GM21360 (cell line): ENCODE data around the gene CCDC12.

Experiments
- ATAC-seq: cut with Tn5 transposase; IDR thresholded peaks from one replicate; pipeline ENCODE4 v1.9.1; 2021; ENCODE audit warnings: mild to moderate bottlenecking, moderate library complexity; ENCODE audit not compliant: unreplicated experiment

CCDC12 gene

DNA sequence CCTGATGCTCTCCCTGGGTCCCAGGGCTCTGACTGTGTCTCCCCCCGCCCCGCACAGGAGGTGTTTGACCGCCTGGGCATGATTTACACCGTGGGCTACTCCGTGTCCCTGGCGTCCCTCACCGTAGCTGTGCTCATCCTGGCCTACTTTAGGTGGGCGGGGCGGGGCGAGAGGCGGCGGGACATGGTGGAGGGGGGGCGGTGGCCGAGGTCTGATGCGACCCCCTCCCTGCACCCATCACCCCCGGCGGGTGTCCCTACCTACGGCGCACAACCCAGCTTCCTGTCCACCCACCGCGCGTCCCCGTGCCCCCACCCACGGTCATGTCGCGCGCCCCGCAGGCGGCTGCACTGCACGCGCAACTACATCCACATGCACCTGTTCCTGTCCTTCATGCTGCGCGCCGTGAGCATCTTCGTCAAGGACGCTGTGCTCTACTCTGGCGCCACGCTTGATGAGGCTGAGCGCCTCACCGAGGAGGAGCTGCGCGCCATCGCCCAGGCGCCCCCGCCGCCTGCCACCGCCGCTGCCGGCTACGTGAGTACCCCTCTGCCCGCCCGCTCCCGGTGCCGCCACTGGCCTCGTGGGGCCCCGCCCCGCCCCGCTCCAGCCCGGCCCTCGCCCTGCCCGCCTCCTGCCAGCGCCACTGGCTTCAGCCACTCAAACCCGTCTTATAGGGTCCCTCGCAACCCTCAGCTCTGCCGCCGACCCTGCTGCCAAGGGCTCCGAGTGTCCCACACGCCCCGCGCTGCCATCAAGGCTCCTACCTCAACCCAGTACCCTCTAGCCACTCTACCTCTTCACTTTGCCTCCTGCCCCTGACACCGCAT, 78.0 kb downstream of the CCDC12 start:
- no peak for ATAC-seq

DNA sequence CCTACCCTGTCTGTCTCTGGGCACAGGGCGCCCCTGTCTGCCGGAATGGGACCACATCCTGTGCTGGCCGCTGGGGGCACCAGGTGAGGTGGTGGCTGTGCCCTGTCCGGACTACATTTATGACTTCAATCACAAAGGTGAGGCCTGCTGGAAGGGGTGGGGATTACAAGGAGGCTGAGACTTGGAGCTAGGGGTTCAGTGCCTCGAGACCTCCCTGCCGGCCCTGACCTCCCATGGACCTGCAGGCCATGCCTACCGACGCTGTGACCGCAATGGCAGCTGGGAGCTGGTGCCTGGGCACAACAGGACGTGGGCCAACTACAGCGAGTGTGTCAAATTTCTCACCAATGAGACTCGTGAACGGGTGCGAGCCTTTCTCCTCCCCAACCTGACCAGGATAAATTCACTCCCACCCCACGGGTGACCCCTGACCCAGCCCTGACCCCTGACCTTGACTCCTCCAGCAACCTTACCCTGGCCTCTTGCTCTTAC, 78.7 kb downstream of the CCDC12 start:
- no peak for ATAC-seq

DNA sequence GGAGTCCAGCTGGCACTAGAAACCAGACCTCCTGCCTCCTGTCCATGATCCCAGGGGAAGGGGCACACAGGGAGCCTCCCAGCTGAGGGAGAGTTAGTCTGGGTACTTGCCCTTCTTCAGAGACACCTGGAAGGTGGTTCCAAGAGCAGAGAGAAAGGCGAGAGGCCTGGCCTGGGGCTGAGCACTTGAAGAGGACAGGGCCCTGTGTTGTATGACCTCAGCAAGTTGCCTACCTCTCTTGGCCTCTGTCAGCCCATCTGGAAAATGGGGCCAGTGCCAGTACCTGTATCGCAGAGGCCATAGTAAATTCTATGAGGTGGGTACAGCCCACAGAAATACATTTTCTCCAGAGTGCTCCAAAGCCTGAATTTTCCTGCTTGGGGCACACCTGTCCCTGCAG, 79.5 kb downstream of the CCDC12 start:
- ATAC-seq: no peak

DNA sequence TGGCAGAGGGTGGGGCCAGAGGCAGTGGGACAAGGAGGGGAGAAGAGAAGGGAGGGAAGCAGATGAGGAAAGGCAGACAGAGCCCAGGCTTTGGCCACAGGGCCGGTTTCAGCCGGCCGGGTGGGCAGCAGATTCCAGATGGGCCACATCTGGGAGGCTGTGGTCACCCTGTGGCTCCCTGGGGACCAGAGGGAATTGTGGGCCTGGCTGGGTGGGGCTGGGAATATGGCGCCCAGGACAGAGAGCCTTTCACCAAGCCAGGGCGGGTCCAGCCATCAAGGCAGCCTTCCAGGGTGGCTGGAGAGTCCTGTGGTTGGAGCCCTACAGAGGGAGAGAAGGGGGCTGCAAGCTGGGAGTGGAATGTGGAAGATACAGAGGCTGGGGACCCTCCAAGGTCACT, 80.2 kb downstream of the CCDC12 start:
- ATAC-seq: no peak

DNA sequence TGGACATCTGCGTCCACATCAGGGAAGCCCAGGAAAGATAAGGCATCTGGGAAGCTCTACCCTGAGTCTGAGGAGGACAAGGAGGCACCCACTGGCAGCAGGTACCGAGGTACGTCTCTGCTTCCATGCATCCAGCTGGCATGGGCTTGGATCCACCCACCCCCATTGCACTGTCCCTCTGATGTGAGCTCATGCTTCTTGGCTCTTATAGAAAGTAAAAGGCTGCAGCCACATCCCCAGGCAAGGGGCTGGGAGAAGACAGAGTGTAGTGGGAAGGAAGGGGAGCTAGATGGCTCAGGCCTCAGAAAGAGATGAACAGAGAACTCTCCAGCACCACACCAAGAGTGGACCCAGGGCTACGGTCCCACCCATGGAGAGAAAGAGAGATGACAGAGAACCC, 80.8 kb downstream of the CCDC12 start:
- ATAC-seq: no peak

DNA sequence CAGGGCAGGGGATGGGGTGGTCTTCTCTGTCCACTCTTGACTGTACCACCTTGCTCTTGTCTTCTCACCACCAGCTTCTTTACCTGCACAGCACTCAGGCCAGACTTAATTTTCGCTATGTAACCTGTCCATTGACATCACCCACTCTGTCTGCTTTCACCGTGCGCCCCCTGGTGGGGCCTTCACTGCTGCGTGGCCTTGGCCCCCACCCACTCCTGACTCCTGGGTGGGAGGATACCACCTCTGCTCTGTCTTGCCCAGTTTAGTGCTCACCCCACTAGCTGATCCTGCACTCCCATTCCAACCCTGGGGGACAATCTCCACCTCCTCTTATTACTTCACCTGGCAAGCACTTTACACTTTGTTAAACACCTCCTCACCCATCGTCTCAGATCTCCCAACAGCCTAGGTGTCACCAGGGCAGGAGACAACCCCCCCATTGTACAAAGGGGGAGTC, 81.3 kb downstream of the CCDC12 start:
- ATAC-seq: no peak

DNA sequence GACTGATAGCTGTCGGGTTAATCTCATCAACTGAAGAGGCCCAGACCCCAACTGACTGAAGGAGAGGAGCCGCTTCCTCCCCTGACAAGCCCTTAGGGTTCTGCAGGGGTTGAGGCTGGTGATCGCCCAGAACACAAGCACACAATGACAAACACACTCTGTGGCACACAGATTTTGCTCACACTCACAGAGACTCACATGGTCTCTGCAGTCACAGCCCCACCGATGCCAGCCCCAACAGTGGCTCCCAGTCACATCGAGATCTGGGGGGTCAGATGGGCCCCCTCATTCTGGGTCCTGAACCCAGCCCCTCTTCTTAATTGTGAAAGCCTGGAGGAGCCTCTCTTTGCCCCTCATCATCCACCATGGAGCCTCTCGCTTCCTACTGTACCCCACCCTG, 82.3 kb downstream of the CCDC12 start:
- no peak for ATAC-seq

DNA sequence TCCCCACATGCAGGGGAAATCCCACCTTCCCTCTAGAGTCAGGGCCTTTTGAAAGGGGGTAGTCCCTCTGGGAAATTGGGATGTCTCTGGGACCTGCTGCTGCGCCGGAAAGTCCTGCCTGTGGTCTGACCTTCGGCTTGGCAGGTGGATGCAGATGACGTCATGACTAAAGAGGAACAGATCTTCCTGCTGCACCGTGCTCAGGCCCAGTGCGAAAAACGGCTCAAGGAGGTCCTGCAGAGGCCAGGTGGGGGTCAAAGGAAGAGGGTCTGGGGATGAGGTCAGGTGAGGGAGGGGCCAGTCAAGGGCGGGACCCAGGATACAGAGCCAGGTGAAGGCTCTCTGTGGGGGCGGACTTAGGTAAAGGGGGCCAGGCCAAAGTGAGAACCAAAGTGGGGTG, 82.8 kb downstream of the CCDC12 start:
- no peak for ATAC-seq

DNA sequence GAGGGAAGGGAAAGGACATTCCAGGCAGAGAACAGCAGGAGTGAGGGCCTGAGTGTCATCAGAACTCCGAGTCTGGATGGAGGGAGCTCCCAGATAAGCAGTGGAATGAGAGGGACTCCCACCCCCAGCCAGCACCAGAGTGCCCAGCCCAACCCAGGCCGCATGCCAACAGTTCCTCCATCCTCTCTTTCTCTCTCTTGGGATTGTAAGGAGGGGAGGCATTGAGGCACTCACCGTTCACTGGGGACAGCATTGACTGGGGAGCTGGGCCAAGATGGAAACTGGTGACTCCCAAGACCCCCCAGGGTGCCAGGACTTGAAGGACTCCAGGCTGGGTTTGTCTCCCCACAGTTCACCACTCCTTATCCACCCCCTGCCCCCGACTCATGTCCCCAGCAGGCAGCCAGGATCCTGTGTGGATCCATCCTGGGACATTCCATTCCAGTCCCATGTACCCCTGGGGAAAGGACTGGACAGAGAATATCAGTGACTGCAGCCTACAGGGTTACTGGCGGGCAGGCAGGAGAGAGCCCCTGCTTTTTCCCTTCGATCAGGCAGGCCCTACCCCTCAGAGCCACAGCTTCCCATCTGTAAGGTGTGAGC, 83.3 kb downstream of the CCDC12 start:
- no peak for ATAC-seq

DNA sequence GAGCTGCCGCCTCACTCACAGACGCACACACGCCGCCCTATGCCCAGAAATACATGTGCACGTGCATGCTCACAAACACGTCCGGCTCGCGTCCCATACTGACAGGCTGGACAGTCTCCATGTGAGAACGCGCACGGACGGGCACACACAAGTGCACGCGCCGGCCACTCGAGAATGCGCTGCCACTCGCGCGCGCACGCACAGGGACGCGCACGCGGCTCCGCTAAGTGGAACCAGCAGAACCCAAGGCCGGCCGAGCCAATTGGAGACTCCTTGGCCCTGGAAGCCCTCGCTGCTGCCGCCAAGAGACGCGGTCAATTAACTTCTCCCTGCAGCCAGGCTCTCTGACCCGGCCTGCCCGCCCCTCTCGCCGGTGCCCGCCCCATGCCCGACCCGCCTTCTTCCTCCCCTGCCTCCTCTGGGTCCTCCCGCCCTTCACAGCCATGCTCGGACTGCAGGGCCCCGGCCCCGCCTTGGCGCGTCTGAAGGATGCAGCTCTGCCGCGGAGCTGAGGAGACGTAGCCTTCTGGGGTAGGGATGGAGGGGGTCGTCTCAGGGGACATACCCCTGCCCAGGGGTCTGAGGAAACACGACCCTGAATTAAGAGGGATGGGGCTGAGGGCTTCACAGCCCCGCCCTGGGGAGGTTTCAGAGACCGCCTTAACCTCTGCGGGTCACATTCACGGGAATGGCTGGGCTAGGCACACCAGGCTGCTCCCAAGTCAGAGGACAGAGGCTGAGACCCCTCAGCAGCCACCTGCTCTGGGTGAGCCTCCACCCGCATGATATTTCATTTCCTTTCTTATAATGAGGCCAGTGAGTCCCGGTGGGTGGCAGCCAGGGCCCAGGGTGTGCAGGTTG, 84.0 kb downstream of the CCDC12 start:
- ATAC-seq: no peak

DNA sequence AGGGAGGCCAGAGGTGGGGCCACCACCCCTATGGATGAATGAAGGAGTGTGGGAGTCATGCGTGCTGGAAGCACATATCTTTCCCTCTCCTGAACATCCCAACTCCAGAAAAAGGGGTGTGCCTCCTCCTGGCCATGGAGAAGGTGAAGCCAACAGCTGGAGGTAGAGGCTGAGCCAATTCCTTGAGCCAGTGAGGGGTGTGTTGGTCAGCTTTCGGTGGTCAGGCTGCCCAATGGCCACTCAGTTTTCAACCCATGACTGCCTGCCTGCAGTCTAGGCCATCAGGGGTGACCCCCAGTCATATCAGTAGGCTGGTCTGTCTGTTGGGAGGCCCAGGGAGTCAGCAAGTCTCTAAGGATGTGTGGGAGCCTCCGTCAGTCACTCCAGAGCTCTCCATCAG, 85.4 kb downstream of the CCDC12 start:
- ATAC-seq: no peak

DNA sequence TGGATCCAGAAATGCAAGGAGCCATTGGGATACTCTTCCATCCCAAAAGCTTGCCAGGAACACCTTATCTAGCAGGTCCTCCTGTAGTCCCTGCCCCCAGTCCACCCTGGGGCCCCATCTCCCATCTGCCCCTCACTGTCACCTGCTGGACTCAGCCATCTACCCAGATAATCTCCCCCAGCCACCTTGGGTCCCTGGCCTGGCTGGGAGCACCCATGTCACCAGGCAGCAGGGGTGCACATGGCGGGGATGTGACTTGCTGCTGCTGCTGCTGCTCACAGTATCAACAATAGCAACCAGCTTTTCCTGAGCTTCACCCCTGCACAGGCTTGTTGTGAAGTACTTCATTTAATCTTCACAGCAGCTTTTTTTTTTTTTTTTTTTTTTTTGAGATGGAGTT, 86.4 kb downstream of the CCDC12 start:
- ATAC-seq: no peak

DNA sequence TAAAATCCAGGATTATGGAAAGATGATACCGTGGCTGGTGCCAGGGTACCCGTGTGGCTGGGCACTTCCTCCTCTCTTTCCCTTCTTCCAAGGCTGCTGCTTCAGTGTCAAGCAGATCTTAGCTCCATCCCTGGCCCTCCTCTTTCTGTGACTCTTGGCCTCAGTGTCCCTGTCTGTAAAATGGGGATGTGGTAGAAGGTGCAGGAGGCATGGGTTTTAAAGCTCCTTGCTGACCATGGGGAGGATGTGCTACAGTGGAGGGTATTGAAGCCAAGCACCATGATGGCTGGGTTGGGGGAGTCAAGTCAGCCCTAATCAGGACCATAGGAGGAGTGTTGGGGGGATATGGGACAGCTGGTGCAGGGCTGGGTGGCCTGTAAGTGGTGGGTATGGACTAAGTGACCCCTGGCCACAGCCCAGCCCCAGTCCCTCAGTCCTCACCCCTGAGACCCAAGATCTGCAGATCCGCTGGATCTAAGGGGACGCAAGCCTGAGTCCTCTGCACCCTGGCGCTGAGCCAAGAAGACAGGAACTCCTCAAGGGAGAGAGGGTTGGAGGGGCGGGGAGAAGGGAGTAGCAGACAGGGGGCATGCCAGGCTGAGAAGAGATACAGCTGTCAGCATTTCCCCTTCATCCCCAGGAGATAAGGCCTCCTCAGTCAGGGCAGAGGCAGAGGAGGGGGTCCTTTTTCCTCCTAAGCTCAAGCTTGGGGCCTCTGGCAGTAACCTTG, 87.0 kb downstream of the CCDC12 start:
- ATAC-seq: no peak

DNA sequence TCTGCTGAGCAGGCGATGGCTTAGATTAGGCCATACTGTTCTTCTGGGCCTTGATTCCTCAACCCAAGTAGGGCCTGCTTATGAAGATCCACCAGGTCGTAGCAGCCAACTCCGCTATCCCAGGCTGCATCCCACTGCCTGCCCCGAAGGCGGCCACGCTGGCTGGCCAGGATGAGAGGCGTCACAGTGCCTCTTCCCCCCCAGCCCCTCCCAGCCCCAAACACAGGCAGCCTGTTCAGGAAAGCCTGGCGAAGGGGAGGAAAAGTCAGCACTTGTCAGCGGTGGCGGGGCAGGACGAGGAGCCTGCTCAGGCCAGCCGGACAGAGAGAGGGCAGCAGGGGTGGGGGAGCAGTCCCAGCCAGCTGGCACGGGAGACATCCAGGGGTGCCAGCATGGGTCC, 87.8 kb downstream of the CCDC12 start:
- no peak for ATAC-seq

DNA sequence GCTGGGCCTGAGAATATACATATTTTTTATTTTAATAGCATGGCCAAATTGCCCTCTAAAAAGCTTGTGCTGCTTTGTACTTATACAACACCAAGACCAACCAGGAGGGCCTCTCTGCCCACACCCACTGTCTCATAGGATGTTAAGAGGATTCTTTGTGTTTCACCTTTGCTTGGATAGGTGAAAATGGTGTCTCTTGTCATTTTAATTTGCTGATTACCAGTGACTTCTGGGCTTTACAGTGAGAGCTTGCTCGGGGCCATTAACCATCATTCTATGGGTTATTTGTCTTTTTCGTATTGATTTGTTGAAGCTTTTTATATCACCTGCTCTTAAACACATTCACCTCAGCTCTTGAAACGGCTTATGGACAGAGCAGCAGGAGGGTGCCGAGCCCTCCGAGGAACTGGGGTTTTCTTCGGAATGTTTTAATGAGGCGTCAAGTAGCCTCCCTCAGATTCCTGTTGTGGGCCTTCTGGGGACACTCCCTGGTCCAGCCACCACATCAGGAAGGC, 88.5 kb downstream of the CCDC12 start:
- no peak for ATAC-seq

DNA sequence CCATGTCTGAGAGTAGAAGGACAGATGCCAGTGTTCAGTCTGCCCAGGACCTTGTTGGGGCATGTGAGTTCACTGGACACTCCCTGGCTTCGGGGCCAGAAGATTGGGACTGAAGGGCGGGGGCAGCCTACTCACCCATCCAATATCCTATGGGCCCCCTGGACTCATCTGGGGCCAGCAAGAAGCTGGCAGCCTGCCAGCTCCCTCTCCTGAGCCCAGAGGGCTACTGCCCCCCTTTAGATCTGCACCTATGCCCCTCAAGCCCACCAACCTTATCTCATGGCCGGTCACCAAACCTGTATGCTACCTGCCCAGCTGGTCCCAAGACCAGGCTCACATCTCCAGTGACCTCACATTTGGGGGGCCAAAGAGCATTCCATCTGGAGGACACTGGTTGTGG, 90.9 kb downstream of the CCDC12 start:
- no peak for ATAC-seq

DNA sequence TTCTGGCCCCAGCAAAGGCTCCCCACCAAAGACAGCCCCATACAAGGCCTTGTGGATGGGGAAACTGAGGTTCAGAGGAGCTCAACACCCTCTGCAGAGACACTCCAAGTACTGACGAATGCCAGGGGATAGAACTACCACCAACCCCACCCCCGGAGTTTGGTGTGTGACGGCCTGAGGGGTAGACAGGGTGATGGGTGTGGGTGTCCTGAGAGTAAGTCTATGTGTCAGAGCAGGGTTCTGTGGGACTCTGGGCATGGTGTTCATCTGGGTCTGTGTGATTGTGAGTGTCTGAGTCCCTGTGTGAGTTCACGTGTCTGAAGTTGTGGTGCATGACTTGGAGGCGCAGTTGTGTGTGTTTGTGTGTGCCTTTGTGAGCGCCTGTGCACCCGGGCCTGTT, 91.6 kb downstream of the CCDC12 start:
- ATAC-seq: no peak

DNA sequence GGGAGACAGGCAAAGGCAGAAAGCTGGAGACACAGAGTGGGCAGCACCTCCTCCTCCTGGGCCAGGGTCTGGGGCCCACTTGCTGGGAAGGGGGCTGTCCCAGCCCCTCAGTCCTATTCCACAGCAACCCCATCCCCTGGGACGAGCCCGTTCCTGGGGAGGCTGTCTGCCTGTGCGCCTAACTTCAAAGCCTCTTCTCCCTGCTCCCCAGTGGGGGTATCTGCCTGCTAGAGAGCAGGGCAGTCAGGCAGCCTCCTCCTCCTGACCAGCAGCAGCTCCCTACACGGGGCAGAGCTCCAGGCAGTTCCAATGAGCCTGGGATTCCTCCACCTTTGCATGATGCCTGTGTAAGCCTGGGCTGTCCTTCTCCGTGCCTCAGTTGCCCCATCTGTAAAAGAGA, 92.1 kb downstream of the CCDC12 start:
- no peak for ATAC-seq

DNA sequence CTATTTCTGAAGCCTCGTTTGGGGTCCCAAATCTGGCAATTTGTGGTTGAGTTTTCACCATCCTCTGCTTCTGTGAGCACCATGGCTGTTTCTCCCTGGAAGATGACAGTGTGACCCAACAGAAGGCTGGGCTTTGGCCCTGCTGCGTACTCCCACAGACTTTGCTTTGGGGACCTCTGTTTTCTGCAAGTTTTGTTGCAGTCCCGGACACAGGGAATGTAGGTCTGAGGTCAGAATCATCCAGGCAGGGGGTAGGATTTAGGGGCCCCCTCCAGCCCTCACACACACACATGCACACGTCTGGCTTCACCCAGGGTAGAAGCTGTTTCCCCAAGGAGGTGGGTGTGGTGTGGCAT, 92.7 kb downstream of the CCDC12 start:
- no peak for ATAC-seq

DNA sequence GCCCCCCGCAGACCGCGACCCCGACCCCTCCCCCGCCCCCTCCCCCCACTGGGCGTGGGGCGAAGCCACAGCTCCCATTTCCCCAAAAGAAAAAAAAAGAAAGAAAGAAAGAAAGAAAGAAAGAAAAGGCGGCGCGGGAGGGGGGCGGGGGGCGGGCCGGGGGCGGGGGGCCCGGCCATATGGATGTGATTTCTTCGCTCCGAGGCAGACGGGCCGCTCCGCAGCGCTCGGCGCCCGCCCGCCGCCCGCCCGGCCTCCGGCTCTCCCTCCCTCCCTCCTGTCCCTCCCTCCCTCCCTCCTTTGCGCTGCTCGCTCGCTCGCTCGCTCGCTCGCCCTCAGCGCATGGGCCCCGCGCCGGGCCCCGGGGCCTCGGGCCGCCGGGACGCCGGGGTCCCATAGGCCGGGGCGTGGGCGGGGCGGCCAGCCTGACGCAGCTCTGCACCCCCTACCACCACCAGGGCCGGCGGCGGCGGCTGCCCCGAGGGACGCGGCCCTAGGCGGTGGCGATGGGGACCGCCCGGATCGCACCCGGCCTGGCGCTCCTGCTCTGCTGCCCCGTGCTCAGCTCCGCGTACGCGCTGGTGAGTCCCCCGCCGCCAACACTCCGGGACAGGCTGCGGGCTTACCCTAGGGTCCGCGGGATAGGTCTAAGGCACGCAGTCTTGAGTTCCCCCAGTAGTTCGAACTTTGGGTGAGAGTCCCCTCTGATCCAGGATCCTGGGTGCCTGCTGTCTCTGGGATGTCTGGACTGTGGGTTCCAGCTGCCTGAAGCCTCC, 93.3 kb downstream of the CCDC12 start:
- ATAC-seq: no peak
